HG02885 (cell line): ENCODE results near the gene MLNR.

Experiments used
- ATAC-seq: cut with Tn5 transposase; IDR thresholded peaks from one replicate; pipeline ENCODE4 v1.9.1; 2021; ENCODE audit warnings: mild to moderate bottlenecking; ENCODE audit not compliant: unreplicated experiment, poor library complexity

Gene MLNR

GRCh38 chr13:49220036-49220855 lies at the start of gene MLNR:
Gene MLNR, plus strand, starts transcription at chr13:49220338. Its CDS starts 0 bp downstream, at chr13:49220338.
- no peak for ATAC-seq

- no peak for ATAC-seq
These were observed 48.8 kb upstream of the MLNR start for GRCh38 chr13:49171359-49171758.

GRCh38 chr13:49183672-49184325 lies 36.3 kb upstream of the MLNR start:
- no peak for ATAC-seq

GRCh38 chr13:49184621-49185020 lies 35.5 kb upstream of the MLNR start:
- no peak for ATAC-seq

GRCh38 chr13:49185264-49185663 lies 34.9 kb upstream of the MLNR start:
- no peak for ATAC-seq

- ATAC-seq = no peak
These were observed 29.2 kb upstream of the MLNR start for GRCh38 chr13:49190901-49191300.

- no peak for ATAC-seq
These were observed 13.5 kb upstream of the MLNR start for GRCh38 chr13:49206641-49207040.

- ATAC-seq = no peak
These were observed 11.5 kb upstream of the MLNR start for GRCh38 chr13:49208619-49209018.

GRCh38 chr13:49210114-49210513 lies 10.0 kb upstream of the MLNR start:
- no peak for ATAC-seq

- no peak for ATAC-seq
These were observed 9.5 kb upstream of the MLNR start for GRCh38 chr13:49210669-49211068.

GRCh38 chr13:49213539-49213938 lies 6.6 kb upstream of the MLNR start:
- no peak for ATAC-seq

- no peak for ATAC-seq
These were observed 5.9 kb upstream of the MLNR start for GRCh38 chr13:49213997-49214916.

GRCh38 chr13:49214917-49215376 lies 5.2 kb upstream of the MLNR start:
- ATAC-seq = peak; percentile 58

- no peak for ATAC-seq
These were observed 3.8 kb upstream of the MLNR start for GRCh38 chr13:49216334-49216733.

GRCh38 chr13:49217962-49218492 lies 2.1 kb upstream of the MLNR start:
- ATAC-seq = no peak

- ATAC-seq = no peak
These were observed 1.6 kb upstream of the MLNR start for GRCh38 chr13:49218493-49219051.

- ATAC-seq = no peak
These were observed 497 bp upstream of the MLNR start for GRCh38 chr13:49219647-49220035.

- no peak for ATAC-seq
These were observed 885 bp downstream of the MLNR start for GRCh38 chr13:49220856-49221589.

GRCh38 chr13:49221590-49221965 lies 1.4 kb downstream of the MLNR start:
- no peak for ATAC-seq
